ENCODE data around the gene GMCL1.

Gene GMCL1

DNA sequence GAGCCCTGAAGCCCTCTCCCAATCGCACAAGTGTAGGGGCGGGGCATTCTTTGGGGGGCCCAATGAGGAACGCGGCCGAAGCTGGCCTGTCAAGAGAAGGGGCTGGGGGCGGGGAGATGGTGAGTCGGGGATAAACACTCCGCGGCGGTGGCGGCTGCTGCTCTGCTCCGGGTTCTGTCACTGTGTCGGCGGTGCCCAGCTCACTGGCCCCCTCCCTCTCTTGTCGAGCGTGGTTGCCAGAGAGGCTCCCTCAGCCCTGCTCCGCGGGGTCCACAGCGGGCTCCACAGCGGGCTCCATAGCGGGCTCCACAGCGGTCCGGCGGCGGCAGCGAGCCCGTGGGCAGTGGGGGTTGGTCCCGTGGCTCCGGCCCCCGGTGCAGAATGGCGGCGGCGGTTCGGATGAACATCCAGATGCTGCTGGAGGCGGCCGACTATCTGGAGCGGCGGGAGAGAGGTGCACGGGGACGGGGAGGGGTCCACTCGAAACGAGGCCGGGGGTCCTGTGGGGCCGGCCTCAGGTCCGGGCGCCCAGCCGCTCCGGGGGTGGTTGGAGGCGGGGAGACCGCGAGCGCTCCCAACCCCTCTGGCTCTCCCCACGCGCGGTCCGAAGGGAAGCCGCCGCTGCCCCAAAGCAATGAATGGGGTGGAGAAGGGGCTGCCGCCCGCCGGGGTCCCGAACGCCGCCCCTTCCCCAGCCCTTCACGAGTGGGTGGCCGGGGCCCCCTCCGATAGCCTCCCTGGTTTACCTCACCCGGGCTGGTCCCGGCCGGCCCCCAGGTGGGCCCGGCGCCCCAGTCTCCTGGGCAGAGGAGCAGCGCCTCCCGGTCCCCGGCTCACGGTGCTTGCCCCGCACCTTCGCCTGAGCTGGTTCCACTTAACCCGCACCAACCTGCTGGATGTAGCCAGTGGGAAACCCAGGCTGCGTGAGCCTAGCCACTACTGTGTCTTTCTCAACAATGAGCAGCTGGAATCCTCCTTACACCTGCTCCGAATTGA is 85.8 kb downstream of the GMCL1 start, which contains the start of gene MXD1:
Gene MXD1, plus strand, starts transcription at position 160 of the 996 bp plus-strand sequence. Its CDS starts 222 bp downstream, at position 382.
- peak within 1 kb of the TSS; percentile 74 to 94 for H3K4me3 ChIP-seq (ENCODE audit: low read depth in 1 of 2, low read length in 2 of 2)
- peaks cover 4 to 14% of the 10 kb centered on the region in 2 donors for H3K36me3 ChIP-seq (ENCODE audit: control insufficient read depth in 1 of 2, insufficient read depth in 2 of 2, low read length in 2 of 2)
- no peaks in the 10 kb centered on the region for H3K9me3 ChIP-seq (ENCODE audit: control insufficient read depth in 1 of 2, low read length in 2 of 2)
- H3K27ac ChIP-seq (ENCODE audit: low read length), result peak within 1 kb of the TSS; percentile 96
- H3K27me3 ChIP-seq (ENCODE audit: low read depth, low read length), result no peaks in the 10 kb centered on the region
- peaks cover 0 to 18% of the 10 kb centered on the region in 2 donors for H3K4me1 ChIP-seq (ENCODE audit: control insufficient read depth in 1 of 2, insufficient read depth in 2 of 2, low read length in 2 of 2)

DNA sequence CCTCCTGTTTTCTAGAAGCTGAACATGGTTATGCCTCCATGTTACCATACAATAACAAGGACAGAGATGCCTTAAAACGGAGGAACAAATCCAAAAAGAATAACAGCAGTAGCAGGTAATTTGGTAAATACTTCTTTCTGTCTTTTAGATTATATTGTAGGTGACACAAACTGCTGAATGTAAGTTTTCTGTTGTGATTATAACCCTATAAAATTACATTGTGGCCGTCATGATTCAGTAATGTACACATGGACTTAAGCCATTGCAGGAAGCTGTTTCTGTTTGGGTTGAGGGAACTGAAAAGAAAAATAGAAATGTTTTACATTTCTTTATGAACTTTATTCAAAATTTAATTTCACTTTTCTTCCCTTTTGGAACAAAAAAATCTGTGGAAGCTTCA is 86.6 kb downstream of the GMCL1 start:
- H3K27me3 ChIP-seq (ENCODE audit: low read depth, low read length), result no peaks in the 10 kb centered on the region
- H3K27ac ChIP-seq (ENCODE audit: low read length), result peak overlapping the region; percentile 89
- peak overlapping the region; percentile 74 to 94 for H3K4me3 ChIP-seq (ENCODE audit: low read depth in 1 of 2, low read length in 2 of 2)
- peaks cover 6 to 15% of the 10 kb centered on the region in 2 donors for H3K36me3 ChIP-seq (ENCODE audit: control insufficient read depth in 1 of 2, insufficient read depth in 2 of 2, low read length in 2 of 2)
- H3K4me1 ChIP-seq (ENCODE audit: control insufficient read depth in 1 of 2, insufficient read depth in 2 of 2, low read length in 2 of 2), result peaks cover 0 to 18% of the 10 kb centered on the region in 2 donors
- H3K9me3 ChIP-seq (ENCODE audit: control insufficient read depth in 1 of 2, low read length in 2 of 2), result no peaks in the 10 kb centered on the region

DNA sequence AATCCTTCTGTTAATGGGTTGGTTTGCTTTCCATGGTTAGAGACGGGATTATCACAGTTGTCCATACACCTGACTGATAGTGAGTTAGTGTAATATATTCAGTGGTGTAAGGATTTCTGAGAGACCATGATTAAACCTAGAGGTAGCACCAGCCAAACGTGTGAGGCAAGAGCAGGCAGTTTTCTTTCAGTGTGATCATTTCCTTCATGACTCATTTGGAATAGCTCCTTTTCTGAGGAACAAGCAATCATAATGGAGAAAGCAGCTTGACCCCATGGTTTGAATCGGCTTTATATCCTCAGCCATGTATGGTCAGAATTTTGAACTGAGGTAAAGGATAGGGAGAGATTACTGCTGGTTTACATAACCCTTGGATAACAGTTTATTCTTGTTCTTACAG is 88.4 kb downstream of the GMCL1 start:
- Histone ChIP-seq H3K9me3 (ENCODE audit: control insufficient read depth in 1 of 2, low read length in 2 of 2) (no peaks in the 10 kb centered on the region), H3K27ac (ENCODE audit: low read length) (peak overlapping the region; percentile 89), H3K4me1 (ENCODE audit: control insufficient read depth in 1 of 2, insufficient read depth in 2 of 2, low read length in 2 of 2) (peaks cover 0 to 18% of the 10 kb centered on the region in 2 donors), H3K4me3 (ENCODE audit: low read depth in 1 of 2, low read length in 2 of 2) (peak overlapping the region; percentile 74 to 94), H3K36me3 (ENCODE audit: control insufficient read depth in 1 of 2, insufficient read depth in 2 of 2, low read length in 2 of 2) (peaks cover 18 to 23% of the 10 kb centered on the region in 2 donors), H3K27me3 (ENCODE audit: low read depth, low read length) (no peaks in the 10 kb centered on the region)

DNA sequence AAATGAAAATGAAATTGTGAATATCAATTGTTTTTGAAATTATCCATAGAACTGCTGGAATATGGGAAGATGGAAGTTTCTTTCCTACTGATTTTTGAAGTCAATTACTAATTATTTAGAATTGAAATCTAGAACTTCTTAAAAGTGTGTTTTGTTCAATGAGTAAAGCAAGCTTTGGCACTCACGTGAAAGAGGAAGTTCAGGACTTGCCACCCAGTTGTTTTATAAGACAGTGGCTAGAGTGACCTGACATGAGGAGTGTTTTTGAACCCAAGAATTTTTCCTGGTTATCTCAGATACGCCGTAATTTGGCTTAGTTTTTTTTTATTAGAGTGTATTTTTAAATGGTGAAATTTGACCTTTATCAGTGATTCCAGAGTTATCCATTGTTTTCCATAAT is 88.9 kb downstream of the GMCL1 start:
- H3K27ac ChIP-seq (ENCODE audit: low read length), result peak overlapping the region; percentile 89
- peak overlapping the region in 1 of 2 donors; percentile 94 for H3K4me3 ChIP-seq (ENCODE audit: low read depth in 1 of 2, low read length in 2 of 2)
- H3K4me1 ChIP-seq (ENCODE audit: control insufficient read depth in 1 of 2, insufficient read depth in 2 of 2, low read length in 2 of 2), result peaks cover 0 to 18% of the 10 kb centered on the region in 2 donors
- H3K27me3 ChIP-seq (ENCODE audit: low read depth, low read length), result no peaks in the 10 kb centered on the region
- no peaks in the 10 kb centered on the region for H3K9me3 ChIP-seq (ENCODE audit: control insufficient read depth in 1 of 2, low read length in 2 of 2)
- peaks cover 23% of the 10 kb centered on the region in 2 donors for H3K36me3 ChIP-seq (ENCODE audit: control insufficient read depth in 1 of 2, insufficient read depth in 2 of 2, low read length in 2 of 2)

DNA sequence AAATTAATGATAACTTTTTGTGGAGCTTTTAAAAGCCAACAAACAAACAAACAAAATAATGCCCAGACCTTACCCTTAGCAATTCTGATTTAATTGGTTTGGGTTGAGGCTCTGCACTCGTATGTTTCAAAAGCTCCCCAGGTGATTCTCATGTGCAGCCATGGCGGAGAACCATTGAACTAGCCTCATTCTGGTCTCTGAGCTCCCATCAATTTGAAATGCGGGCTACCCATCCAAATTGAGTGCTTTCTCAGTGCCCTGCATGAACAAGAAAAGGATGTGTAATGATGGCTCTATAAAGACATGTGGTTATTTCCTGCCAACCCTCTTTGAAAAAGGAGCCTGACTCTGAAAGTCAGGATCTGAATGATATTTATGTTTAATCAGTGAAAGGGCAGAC is 93.7 kb downstream of the GMCL1 start:
- H3K27me3 ChIP-seq (ENCODE audit: low read depth, low read length), result no peaks in the 10 kb centered on the region
- H3K4me3 ChIP-seq (ENCODE audit: low read depth in 1 of 2, low read length in 2 of 2), result no peak overlapping the region
- no peaks in the 10 kb centered on the region for H3K9me3 ChIP-seq (ENCODE audit: control insufficient read depth in 1 of 2, low read length in 2 of 2)
- peaks cover 22 to 29% of the 10 kb centered on the region in 2 donors for H3K36me3 ChIP-seq (ENCODE audit: control insufficient read depth in 1 of 2, insufficient read depth in 2 of 2, low read length in 2 of 2)
- H3K27ac ChIP-seq (ENCODE audit: low read length), result no peak overlapping the region
- no peaks in the 10 kb centered on the region for H3K4me1 ChIP-seq (ENCODE audit: control insufficient read depth in 1 of 2, insufficient read depth in 2 of 2, low read length in 2 of 2)

DNA sequence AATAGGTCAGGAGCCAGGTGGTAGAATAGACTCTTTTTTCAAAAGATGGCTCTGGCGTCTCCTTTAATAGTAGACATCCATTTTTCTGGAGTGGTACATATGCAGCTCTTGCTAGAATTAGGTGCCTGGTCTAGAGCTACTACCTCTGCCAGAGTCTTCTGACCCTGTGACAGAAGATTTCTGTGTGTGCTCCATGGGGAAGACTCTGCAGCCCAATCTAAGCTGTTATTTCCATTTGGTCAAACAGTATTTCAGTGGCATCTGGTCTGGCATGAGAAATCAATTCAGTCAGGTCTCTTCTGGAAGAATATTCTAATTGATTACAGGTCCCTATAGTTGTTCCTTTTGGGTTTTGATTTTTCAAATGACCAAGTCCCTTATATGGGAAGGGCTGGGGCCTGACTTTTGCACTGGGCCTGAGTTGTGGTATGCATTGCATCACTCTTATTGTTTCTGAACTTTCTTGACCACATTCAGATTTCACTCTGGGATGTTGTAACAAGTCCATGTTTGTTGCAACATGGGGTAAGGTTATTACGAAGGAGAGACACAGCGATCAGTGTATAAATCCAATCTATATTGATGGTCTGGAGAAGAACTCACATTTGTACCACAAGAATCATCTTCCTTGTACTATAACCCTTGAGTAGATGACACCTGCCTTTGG is 97.5 kb downstream of the GMCL1 start:
- Histone ChIP-seq H3K36me3 (ENCODE audit: control insufficient read depth in 1 of 2, insufficient read depth in 2 of 2, low read length in 2 of 2) (peaks cover 6 to 27% of the 10 kb centered on the region in 2 donors), H3K4me1 (ENCODE audit: control insufficient read depth in 1 of 2, insufficient read depth in 2 of 2, low read length in 2 of 2) (peaks cover 0 to under 1% of the 10 kb centered on the region in 2 donors), H3K27me3 (ENCODE audit: low read depth, low read length) (no peaks in the 10 kb centered on the region), H3K27ac (ENCODE audit: low read length) (no peak overlapping the region), H3K4me3 (ENCODE audit: low read depth in 1 of 2, low read length in 2 of 2) (no peak overlapping the region), H3K9me3 (ENCODE audit: control insufficient read depth in 1 of 2, low read length in 2 of 2) (no peaks in the 10 kb centered on the region)

Measured in muscle layer of duodenum (tissue), 2 donors.